ENCODE data around the gene DNER. TPM values are rescaled to one million over a fixed set of nuclear protein-coding genes. Genes with fewer than 3 reads are reported as not detected.
"Not testable (repeated sequence)": the region's sequence is repeated elsewhere in the genome, so short reads cannot be mapped to it uniquely, and the experiment has no call there.

Gene DNER
- polyA plus RNA-seq, 10 donors = 1.4 to 5.1 (median 3.0) TPM

- peak in 1 of 3 donors; percentile 53 for DNase-seq
Measured at GRCh38 chr2:229407170-229407569, 307.2 kb downstream of the DNER start.

GRCh38 chr2:229405796-229406195, 308.6 kb downstream of the DNER start:
- no peak for DNase-seq

- DNase-seq = peak in 1 of 3 donors; percentile 80
Measured at GRCh38 chr2:229403296-229403695, 311.1 kb downstream of the DNER start.

GRCh38 chr2:229401171-229401865, 313.0 kb downstream of the DNER start:
- DNase-seq = peak in 2 of 3 donors; percentile 44 to 87

- no peak for DNase-seq
Measured at GRCh38 chr2:229393926-229394325, 320.4 kb downstream of the DNER start.

- peak in 1 of 3 donors; percentile 49 for DNase-seq
Measured at GRCh38 chr2:229392196-229392595, 322.2 kb downstream of the DNER start.

GRCh38 chr2:229388731-229389130, 325.6 kb downstream of the DNER start:
- peak in 2 of 3 donors; percentile 42 to 76 for DNase-seq

GRCh38 chr2:229387866-229388265, 326.5 kb downstream of the DNER start:
- DNase-seq = peak in 2 of 3 donors; percentile 73 to 88

- no peak for DNase-seq
Measured at GRCh38 chr2:229380101-229380625, 334.2 kb downstream of the DNER start.

- no peak for DNase-seq
Measured at GRCh38 chr2:229378386-229378785, 336.0 kb downstream of the DNER start.

- no peak for DNase-seq
Measured at GRCh38 chr2:229376866-229377265, 337.5 kb downstream of the DNER start.

GRCh38 chr2:229375251-229375650, 339.1 kb downstream of the DNER start:
- DNase-seq = no peak

GRCh38 chr2:229373311-229373710, 341.0 kb downstream of the DNER start:
- not testable (repeated sequence) for DNase-seq

GRCh38 chr2:229372207-229372606, 342.1 kb downstream of the DNER start:
- no peak for DNase-seq

- no peak for DNase-seq
Measured at GRCh38 chr2:229371086-229371485, 343.3 kb downstream of the DNER start.

GRCh38 chr2:229370509-229370908, 343.8 kb downstream of the DNER start:
- peak; percentile 73 to 90 (median 85) for DNase-seq

GRCh38 chr2:229363185-229363814, 351.1 kb downstream of the DNER start:
- DNase-seq = peak; percentile 22 to 65 (median 37)

- DNase-seq = no peak
Measured at GRCh38 chr2:229350883-229351282, 363.5 kb downstream of the DNER start.

GRCh38 chr2:229350117-229350805, 364.1 kb downstream of the DNER start:
- DNase-seq = no peak

GRCh38 chr2:229348128-229348527, 366.2 kb downstream of the DNER start:
- DNase-seq = no peak

GRCh38 chr2:229346816-229347540, 367.4 kb downstream of the DNER start:
- no peak for DNase-seq

- DNase-seq = no peak
Measured at GRCh38 chr2:229344955-229345354, 369.4 kb downstream of the DNER start.
